GM18498 (cell line): ENCODE data around the gene GFRA3.
"Not testable (repeated sequence)": the region's sequence is repeated elsewhere in the genome, so short reads cannot be mapped to it uniquely, and the experiment has no call there.

Experiments
- ATAC-seq: cut with Tn5 transposase; IDR thresholded peaks from one replicate; pipeline ENCODE4 v1.9.1; 2021; ENCODE audit warnings: mild to moderate bottlenecking, moderate library complexity; ENCODE audit not compliant: unreplicated experiment

The GFRA3 gene

GRCh38 chr5:138274189-138274853, at the start of gene GFRA3:
GFRA3 (minus strand) TSS chr5:138274621; CDS start chr5:138274424, 197 bp downstream.
- no peak for ATAC-seq

- not testable (repeated sequence) for ATAC-seq
Observed at GRCh38 chr5:138318211-138318610, 43.8 kb upstream of the GFRA3 start.

GRCh38 chr5:138316355-138316754, 41.9 kb upstream of the GFRA3 start:
- ATAC-seq = no peak

DNA sequence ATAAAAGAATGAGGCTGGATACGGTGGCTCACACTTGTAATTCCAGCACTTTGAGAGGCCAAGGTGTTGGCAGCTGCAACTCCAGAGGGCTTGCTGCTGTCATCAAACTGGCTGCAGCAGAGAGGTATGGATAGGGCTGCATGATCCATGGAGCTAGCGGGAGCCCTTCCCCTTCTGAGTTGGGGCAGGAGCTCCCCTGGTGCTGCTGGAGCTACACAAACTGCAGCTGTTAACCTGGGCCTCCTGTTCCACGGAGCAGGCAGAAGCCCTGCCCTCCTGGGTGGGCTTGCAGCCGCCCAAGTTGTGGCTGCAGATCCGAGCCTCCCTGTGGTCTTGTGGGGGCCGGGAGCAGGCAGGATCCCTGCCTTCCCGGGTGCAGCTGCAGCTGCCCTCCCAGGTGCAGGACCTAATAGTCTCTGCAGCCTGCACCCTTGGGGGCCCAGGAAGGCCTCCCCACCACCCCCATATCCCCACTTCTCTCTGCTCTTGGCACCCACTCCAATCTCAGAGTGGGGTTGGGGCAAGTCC, 41.4 kb upstream of the GFRA3 start:
- ATAC-seq = no peak

GRCh38 chr5:138305797-138306196, 31.4 kb upstream of the GFRA3 start:
- ATAC-seq = no peak

GRCh38 chr5:138303372-138303771, 29.0 kb upstream of the GFRA3 start:
- no peak for ATAC-seq

- ATAC-seq = no peak
Observed at GRCh38 chr5:138289296-138289695, 14.9 kb upstream of the GFRA3 start.

GRCh38 chr5:138287246-138287645, 12.8 kb upstream of the GFRA3 start:
- ATAC-seq = no peak

- no peak for ATAC-seq
Observed at GRCh38 chr5:138282920-138283742, 8.7 kb upstream of the GFRA3 start.

DNA sequence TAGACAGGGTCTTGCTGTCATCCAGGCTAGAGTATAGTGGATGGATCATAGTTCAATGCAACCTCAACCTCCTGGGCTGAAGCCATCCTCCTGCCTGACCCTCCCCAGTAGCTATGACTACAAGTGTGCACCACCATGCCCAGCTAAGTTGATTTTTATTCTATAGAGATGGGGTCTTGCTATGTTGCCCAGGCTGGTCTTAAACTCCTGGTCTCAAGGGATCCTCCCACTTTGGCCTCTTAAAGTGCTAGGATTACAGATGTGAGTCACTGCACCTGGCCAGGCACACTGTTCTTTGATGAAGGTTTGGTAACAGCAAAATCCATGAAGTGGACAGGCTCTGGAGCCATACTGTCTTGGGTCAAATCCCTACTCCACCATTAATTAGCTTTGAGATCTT, 6.5 kb upstream of the GFRA3 start:
- no peak for ATAC-seq

- no peak for ATAC-seq
Observed at GRCh38 chr5:138276402-138277054, 2.1 kb upstream of the GFRA3 start.

DNA sequence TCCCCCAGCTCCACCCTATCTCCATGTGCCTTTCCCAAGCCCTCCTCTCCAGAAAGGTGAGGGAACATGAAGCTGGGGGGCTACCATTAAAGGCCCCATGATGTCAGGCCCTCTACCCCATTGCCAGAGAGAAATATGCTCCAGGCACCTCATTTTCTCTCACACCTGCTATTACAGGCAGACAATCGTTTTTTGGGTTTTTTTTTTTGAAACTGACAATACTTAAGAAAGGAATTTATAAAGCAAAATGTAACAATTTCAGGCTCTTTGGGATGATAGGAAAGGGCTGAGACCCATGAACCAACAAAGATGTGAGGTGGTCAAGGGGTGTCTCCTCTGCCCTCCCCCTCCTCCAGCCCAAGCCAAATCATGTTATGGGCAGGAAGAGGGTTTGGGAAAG, 1.5 kb upstream of the GFRA3 start:
- ATAC-seq = no peak

DNA sequence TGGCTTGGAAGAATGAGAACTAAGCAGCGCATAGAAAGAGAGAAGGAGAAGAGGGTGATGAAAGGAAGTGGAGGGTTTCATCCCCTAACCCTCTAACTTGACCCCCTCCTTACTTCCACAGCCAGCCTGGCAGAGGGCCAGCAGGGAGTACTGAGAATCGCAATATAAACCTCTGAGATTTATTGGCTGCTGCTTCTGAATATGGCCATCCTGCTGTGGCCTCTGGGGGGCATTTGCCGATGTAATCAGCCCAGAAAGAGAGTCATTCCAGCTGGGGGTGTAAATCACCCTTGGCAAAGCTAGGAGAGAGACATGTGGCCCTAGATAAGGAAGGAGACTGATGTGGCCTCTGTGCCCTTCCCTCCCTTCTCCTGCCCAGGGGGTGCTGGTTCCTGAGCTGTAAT, 960 bp upstream of the GFRA3 start:
- ATAC-seq = no peak

DNA sequence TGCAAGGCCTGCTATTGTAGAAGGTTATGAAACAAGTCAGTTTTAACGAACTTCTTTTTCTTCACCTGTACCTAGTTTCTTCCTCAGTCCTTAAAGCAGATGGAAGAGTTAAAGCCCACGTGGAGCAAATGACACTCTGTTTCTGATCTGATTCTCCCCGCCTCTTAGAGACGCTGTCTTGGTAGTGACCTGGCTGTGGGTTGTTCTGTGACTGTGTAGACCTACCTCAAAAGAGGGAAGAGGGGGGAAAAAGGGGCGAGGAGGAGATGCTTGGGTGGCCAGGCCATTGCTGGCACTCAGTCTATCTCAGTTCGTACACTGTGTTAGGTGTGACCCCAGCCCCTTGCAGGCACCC, 610 bp downstream of the GFRA3 start:
- ATAC-seq = no peak

GRCh38 chr5:138272681-138273080, 1.7 kb downstream of the GFRA3 start:
- ATAC-seq = no peak

DNA sequence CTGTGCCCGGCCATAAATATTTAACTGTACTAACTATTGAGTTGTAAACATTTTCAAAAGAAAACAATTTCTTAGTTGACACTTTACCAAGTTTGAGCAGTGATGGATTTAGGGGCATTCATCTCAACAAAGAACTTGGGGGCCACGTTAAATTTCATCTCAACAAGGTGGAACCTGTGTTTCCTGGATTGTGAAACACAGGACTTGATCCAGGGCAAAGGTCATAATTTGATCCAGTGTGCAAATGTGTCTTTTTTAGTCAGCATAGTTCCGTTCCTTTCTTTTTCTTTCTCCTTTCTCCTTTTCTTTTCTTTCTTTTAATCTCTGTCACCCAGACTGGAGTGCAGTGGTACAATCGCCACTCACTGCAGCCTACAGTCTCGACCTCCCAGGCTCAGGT, 3.1 kb downstream of the GFRA3 start:
- ATAC-seq = no peak

- no peak for ATAC-seq
Observed at GRCh38 chr5:138264183-138264582, 10.2 kb downstream of the GFRA3 start.

GRCh38 chr5:138263581-138263980, 10.8 kb downstream of the GFRA3 start:
- no peak for ATAC-seq

DNA sequence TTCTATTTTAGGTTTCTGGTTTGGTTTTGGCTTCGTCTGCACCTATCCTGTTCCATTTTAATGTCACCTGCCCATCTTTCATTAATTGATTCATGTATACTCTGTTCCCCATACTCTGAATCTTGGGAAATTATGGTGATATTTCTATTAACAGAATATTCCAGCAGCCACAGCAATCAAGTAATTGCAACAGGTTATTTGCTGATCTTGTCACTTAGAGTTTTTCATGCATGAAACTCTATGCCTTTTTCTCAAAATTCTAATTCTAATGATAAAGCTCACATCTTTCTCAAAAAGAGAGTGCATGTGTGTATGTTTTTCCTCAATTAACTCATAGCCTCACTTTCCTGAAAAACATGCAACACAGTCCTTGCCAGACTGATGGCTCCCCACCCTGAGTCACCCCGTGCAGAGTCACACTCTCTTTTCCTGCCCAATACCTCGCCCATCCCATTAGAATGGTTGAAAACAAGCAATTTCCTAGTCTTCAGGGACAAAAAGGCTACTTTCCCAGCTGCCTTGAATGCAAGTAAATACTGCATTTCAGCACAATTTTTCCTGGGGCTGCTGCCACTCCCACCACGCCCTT, 15.6 kb downstream of the GFRA3 start:
- no peak for ATAC-seq

- no peak for ATAC-seq
Observed at GRCh38 chr5:138257583-138257982, 16.8 kb downstream of the GFRA3 start.

DNA sequence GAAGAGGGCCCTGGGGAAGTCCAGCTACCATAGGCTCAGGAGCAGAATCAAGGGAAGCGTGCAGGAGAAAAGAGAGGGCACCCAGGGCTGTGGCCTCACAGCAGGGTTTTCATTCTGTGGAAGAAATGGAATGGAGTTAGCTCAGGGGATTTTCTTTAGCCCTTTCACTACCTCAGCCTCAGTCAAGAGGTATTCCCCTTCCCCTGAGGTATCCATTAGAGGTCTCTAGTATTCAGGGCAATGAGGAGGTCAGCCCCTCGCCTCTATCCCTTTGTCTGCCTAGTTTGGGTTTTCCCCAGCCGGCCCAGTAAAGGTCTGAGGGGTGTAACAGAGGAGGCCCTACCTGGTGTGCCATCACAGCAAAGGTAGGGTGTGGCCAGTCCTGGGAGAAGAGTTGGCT, 21.5 kb downstream of the GFRA3 start:
- ATAC-seq = no peak
